GM12874 (cell line): ENCODE results near the gene LRSAM1.
A peak's percentile ranks its signal among the peaks of the same experiment; 100 is the strongest.

Experiments
- CTCF ChIP-seq: IDR thresholded peaks from 2 replicates; pipeline ENCODE4 v1.5.1; 2011; ENCODE audit warnings: low read depth, mild to moderate bottlenecking, control low read depth, low read length, moderate library complexity; ENCODE audit not compliant: insufficient read depth

Gene LRSAM1

GRCh38 chr9:127407492-127407843 lies 43.8 kb upstream of the LRSAM1 start:
- no peak for TF ChIP-seq CTCF

- TF ChIP-seq CTCF: no peak
Measured at GRCh38 chr9:127411122-127411521, 40.2 kb upstream of the LRSAM1 start.

- no peak for TF ChIP-seq CTCF
Measured at GRCh38 chr9:127415141-127415540, 36.2 kb upstream of the LRSAM1 start.

- no peak for TF ChIP-seq CTCF
Measured at GRCh38 chr9:127415657-127416056, 35.7 kb upstream of the LRSAM1 start.

- no peak for TF ChIP-seq CTCF
Measured at GRCh38 chr9:127417131-127418036, 33.9 kb upstream of the LRSAM1 start.

- TF ChIP-seq CTCF: peak; percentile 48
Measured at GRCh38 chr9:127418037-127418471, 33.3 kb upstream of the LRSAM1 start.

- TF ChIP-seq CTCF: no peak
Measured at GRCh38 chr9:127419348-127419747, 32.0 kb upstream of the LRSAM1 start.
